ENCODE results near the gene RAB7B.

The RAB7B gene

DNA sequence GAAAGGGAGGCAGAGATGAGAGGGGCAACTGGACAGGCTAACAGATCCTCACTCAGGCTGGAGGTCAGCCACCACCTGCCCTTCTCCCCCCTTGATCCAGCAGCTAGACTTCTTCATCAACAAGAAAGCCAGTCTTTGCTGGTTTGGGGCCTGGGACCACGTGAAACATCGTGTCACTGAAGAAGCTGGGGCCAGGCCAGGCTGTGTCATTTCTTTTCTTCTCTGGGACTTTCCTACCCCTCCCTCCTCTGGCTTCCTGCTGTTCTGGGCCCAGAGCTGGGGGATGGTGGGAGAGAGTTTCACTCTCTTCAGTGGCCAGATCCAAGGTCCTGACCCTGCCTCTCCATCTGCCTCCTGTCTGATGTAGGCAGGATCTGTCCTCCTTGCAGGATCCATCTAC lies 41.8 kb downstream of the RAB7B start:
- DNase-seq (ENCODE audit: low read depth) = no peak
- H3K4me3 ChIP-seq (ENCODE audit: low read depth, low read length) = no peak overlapping the region

DNA sequence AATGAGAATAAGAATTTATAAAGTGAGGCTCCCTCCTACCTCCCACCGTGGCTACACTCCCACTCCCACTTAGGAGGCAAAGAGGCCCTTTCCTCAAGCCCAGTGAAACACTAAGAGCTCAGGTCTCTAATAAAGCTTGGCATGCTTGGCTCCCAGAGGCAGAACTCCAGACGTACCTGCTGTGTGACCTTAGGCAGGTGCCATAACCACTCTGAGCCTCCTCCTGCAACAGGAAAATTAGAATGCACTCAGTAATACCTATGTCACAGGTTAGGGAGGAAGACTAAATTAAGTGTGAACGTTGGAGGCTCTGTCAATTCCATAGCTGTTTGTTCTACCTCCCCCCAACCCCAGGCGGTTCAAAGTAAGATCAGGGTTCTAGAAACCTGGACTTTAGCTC lies 43.4 kb downstream of the RAB7B start:
- no peak for DNase-seq (ENCODE audit: low read depth)
- no peak overlapping the region for H3K4me3 ChIP-seq (ENCODE audit: low read depth, low read length)

DNA sequence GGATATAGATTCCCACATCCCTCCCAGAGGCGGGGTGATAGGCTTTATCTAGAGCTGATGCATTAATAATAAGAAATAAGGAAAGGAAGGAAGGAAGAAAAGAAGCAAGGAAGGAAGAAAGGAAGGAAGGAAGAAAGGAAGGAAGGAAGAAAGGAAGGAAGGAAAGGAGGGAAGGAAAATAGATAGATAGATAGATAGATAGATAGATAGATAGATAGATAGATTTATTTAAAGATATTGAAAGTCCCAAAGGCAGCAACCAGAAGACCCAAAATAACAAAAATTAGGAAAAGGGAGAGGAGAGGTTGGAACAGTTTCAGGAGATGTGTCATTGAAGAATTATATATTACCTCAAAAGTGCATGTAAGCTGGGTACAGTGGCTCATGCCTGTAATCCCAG lies 47.7 kb downstream of the RAB7B start:
- H3K4me3 ChIP-seq (ENCODE audit: low read depth, low read length) = no peak overlapping the region
- no peak for DNase-seq (ENCODE audit: low read depth)

DNA sequence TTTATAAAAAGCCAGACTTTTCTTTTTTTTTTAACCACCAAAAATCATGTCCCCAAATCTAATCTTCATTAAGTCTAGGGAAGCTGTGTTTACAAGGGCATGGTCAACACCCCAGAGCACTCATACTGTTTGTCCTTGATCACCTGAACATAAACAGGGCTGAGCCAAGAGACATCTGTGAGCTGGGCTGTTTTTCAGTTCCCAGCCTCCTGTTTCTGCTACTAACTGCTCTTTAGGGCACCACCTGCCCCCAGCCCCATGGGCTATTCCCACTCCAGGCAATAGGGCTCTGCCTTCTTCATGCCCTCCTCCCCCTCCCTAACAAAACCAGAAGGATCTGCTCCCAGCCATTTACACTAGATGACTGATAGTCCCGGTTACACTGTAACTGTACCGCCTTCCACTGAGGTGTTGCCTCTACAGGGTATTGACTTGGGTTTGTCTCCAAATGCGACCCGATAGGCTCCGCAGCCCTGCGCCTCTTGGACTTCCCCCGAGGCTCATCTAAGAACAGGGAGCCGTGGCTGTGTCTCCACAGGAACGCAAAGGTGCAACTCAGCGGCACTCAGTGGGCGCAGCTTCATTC lies 48.3 kb downstream of the RAB7B start:
- no peak for DNase-seq (ENCODE audit: low read depth)
- no peak overlapping the region for H3K4me3 ChIP-seq (ENCODE audit: low read depth, low read length)

DNA sequence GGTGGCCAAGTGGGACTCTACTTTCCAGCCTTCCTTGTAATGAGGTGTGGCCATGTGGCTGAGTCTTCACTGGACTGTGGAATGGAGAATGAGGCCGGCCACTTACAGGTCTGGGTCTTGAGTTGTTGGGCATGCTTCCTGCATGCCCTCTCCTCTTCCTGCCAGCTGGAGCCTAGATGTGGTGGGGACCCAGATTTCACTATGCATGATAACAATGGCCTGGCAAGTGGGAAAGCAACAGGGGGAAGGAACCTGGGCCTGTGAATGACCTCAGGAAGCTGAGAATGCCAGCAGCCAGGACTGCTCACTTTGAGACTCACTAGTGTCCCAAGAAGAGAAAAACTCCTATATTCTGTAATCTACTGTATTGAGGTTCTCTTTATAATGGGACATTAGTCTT lies 51.4 kb downstream of the RAB7B start:
- DNase-seq (ENCODE audit: low read depth) = no peak
- H3K4me3 ChIP-seq (ENCODE audit: low read depth, low read length) = no peak overlapping the region

DNA sequence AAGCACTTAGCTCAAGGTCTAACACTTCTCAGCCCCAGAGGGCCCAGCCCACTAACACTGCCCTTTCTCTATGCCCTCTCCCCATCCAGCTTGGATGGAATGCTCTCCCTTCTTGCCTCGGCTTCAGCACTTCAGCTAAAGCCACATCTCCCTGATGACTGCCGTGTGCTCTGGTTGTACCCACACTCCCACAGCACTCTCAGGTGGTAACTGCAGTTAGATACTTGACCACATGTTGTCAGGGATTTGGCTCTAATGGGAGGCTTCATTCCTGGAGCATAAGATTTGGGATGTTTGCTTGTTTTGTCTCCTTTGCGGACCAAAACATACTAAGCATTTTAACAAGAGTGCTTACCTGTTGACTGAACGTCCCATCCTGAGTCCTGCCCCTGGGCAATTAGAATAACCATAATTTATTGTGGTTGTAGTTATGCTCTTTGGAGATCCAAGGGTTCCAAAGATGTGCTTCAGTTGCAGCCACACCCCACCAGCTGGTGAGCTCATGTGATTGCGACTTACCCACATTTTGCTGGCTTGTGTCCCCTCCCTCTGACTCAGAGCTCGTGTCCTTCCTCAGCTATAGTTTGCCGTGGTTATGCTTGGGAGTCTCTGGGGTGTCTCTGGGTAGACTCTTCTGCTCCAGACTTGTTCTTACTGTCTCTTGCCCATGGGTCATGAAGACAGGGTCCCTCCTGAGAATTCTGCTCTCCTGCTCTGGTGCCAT lies 52.2 kb downstream of the RAB7B start:
- no peak overlapping the region for H3K4me3 ChIP-seq (ENCODE audit: low read depth, low read length)
- DNase-seq (ENCODE audit: low read depth) = peak; percentile 41

DNA sequence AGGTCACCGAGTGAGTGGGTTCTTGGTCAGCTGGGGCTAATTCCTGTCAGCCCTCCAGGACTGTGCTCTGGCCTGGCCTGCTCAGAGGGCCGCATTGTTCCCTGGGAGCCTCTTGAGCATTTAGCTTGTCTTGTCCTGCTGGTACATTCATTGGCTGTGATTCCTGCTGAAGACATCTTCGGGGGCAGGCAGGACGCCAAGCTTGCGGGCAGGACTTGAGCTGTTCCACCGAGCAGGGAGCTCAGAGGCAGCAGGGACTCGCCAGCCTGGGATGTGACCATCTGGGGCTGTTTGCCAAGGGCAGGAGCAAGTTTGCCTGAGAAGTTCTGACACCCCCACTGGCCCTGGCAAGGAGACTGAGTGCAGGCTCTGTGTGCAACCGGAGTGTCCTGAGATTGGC lies 52.9 kb downstream of the RAB7B start:
- peak; percentile 37 for DNase-seq (ENCODE audit: low read depth)
- H3K4me3 ChIP-seq (ENCODE audit: low read depth, low read length) = no peak overlapping the region

DNA sequence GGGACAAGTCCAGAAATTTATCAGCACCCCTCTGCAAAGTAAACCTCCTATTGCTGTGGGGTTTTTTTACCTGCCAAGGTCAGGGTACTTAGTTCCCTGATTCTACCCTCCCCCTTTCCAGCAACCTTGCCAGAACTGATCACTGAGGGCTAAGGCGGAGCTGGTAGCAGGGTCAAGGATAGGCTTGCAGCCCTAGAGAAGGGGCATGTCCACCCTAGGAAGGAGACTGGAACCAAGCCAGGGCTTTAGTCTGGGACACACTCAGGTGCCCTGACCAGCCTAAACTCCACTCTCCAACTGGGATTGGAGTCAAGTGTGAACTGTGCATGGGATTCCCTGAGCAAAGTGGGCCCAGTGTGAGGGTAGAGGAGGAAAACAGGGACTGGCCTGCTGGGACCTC lies 53.4 kb downstream of the RAB7B start:
- no peak for DNase-seq (ENCODE audit: low read depth)

DNA sequence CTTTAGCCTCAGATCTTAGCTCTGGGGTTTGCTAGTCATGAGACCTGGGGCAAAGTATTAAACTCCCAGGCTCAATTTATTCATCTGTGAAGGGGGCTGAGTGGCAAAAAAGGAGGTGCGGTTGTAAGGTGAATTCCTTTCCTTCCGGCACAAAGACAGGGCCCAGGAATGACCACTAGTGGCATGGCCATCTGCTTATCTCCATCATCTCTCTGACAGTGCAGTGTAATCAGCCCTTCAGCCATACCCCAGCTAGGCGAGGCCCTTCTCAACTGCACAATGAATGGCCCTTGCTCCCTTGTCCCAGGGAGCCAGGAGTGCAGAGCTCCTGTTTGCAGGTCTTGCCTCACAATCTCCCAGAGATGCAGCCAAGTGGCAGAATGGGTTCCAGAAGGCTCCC lies 54.3 kb downstream of the RAB7B start:
- H3K4me3 ChIP-seq (ENCODE audit: low read depth, low read length) = no peak overlapping the region
- DNase-seq (ENCODE audit: low read depth) = no peak

More for the DNA sequence above, 53.4 kb downstream of the RAB7B start:
- no peak overlapping the region for H3K4me3 ChIP-seq (ENCODE audit: low read depth, low read length)

DNA sequence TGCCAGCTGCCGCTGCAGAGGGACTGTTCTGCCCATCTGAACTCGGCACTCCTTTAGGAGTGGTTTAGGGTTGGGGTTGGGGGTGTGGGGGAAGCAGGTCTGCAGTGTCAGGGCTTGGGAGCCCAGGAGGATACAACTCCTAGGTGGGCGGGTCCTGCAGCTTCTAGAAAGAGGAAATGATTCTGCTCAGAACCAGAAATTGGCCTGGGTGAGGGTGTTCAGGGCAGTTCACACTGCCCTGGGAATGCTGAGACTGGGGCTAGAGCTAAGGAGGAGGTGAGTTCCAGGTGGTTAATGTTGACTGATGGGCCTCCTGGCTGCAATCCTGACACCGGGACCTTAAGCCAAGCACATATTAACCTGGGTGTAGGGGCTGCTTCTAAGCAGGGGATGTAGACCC lies 55.2 kb downstream of the RAB7B start:
- DNase-seq (ENCODE audit: low read depth) = no peak
- no peak overlapping the region for H3K4me3 ChIP-seq (ENCODE audit: low read depth, low read length)

DNA sequence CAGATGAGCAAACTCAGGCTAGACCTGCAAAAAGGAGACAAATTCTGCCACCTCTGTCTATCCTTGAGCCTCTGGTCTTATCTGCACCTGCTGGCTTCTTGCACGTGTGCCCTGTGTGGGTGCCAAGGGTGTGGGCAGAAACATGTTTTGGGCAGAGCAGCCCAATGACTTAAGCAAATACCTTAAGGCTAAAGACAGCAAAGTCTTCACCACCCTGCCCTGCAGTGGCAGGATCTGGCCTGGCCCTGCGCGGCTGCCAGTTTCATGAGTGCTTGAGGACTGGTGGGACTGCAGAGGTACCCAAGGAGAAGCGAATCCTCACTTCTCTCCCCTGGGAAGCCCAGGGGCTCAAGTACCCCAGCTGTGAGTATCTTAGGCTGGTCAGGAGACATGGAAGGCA lies 56.2 kb downstream of the RAB7B start:
- no peak for DNase-seq (ENCODE audit: low read depth)
- H3K4me3 ChIP-seq (ENCODE audit: low read depth, low read length) = no peak overlapping the region

DNA sequence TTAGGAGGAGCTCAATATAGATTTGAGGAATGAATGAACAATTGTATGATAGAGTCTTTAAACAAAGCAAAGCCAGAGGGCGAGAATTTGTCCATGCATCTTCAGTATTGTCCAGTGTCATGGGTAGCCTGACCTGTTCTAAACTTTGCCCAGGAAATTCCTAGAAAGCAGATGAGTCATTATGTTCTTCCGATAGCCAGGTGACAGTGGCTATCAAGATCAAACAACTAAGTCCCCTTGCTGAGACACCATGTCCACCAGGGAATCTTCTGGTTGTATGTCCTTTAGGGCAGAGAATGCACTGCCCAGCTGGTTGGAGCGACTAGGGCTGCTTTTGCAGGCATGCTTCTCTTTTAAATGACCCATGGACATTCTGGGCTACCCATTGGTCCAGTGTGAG lies 58.1 kb downstream of the RAB7B start:
- DNase-seq (ENCODE audit: low read depth) = no peak
- H3K4me3 ChIP-seq (ENCODE audit: low read depth, low read length) = no peak overlapping the region

DNA sequence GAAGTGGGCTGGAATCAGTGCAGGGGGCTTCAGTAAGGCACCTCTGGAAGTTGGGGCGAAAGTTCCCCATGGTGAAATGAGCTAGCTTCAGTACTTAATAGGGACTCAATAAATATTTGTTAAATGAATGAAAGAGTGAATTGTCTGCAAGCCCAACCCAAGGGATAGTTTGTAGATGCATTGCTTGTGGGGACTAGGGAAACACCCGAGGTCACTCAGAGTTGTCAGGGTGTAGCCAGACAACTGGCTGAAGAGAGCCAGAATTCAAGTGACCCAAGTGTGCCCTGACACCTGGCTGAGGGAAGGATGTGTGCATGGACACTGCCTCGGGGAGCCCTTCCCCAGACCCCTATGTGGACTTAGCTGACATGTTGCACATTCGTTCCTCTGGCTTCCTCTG lies 58.7 kb downstream of the RAB7B start:
- no peak for DNase-seq (ENCODE audit: low read depth)
- H3K4me3 ChIP-seq (ENCODE audit: low read depth, low read length) = no peak overlapping the region

DNA sequence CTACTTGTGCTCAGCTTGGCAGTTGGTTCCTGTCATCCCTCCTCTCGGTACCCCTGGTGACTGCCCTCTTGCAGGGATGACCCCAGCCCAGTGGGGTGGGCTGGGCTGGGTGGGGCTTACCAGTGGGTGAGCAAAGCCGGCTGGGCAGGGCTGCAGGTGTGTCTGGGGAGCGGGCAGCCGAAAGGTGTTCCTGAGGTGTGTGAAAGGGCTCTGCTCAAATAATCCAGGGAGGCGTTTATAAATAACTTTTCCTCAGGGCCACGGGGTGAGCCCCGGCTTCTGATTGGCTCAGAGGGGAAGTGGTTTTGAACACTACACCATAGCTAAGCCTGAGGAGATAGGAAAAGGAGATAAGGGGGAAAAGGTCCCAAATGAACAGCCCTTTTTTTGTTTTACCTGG lies 60.0 kb downstream of the RAB7B start, which contains the start of gene SLC26A9:
SLC26A9 (minus strand) TSS at position 212 of the 400 bp plus-strand sequence. CDS start 7,636 bp downstream, outside the sequence.
- no peak within 1 kb of the TSS for H3K4me3 ChIP-seq (ENCODE audit: low read depth, low read length)
- no peak for DNase-seq (ENCODE audit: low read depth)

DNA sequence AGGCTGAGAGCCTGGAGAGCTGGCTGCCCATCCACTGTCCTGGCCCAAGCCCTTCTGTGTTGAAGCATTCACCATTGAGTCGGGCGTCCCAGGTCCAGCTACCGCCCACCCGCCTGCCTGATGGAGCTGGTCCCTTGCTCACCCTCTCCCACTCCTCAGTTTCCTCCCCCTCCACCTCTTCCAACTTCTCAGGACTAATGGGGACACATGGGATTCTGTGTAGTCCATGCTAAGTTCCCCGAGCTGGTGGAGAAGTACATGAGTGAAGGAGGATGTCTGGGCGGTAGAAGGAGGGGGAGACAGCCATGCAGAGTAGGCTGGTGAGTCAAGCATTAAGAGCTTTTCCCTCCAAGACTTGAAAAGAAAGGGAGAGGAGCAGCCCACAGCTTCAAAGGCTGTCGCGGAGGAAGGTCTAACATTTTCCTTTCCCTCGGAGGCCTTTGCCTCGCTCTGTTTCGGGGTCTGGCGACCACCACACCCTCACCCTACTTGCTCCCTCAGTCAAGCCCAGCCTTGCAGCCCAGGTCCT lies 60.5 kb downstream of the RAB7B start:
- DNase-seq (ENCODE audit: low read depth) = no peak
- no peak overlapping the region for H3K4me3 ChIP-seq (ENCODE audit: low read depth, low read length)

DNA sequence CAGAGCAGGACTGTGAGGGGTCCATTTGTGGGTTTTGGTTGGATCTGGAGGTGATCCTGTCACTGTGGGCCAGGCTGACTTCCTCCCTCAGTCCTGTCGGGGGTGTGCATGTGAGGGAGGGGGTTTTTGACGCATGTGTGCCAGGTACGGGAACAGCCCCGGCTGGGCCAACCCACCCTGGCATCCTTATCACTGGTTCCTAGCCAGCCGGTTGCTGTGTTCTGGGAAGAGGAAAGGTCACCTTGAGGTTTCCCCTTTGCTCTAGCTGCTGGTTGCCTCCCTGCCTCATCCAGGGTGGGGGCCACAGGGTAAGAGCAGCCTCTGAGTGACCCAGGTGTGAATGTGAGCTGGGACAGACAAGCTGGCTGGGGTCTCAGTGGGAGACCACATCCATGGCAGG lies 62.5 kb downstream of the RAB7B start:
- H3K4me3 ChIP-seq (ENCODE audit: low read depth, low read length) = no peak overlapping the region
- no peak for DNase-seq (ENCODE audit: low read depth)

DNA sequence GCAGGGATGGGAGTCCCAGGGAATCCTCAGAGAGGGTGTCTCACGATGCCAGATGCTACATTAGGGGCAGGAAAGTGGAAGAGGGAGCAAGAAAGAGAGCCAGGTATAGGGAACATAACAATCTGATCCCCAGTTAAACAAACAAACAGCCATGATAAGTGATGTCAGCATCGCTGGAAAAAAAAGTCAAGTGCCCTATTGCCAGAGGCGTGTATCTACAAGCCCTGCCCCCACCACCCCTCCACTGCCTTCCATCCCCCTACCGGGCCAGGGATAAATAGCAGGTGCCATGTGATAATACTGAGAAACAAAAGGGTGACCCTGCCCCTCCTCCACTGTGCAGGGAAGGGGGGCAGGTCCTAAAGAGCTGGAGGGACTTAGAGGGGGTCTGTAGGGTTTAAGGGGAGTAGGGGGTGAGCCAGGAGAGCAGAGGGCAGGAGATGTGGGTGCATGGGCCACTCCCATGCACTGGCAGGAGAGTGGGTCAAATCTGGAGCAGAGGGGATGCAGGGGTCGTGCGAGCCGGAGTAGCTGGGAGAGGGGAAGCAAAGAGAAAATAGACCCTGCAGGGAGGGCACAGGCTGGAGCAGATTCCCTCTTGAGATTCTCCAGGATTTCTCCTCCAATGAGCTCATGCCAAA lies 63.4 kb downstream of the RAB7B start:
- H3K4me3 ChIP-seq (ENCODE audit: low read depth, low read length) = no peak overlapping the region
- no peak for DNase-seq (ENCODE audit: low read depth)

DNA sequence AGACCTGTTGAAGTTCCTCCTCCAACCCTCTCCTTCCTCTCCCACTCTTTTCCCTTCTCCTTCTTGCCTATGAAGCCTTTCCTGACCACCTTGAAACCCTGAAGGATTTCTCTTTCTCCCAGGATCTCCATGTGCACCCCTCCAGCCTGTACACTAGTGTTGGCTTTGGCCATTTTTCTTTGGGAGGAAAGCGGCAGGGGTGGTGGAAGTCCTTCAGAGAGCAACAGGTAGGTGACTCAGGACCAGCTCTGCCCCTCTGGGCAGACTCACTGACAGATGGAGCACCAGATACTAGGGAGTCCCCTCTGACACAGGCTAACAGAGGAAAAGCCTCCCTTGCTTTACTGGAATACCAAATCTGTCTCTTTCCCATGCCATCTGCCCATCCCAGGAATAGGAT lies 64.5 kb downstream of the RAB7B start:
- no peak for DNase-seq (ENCODE audit: low read depth)
- no peak overlapping the region for H3K4me3 ChIP-seq (ENCODE audit: low read depth, low read length)

DNA sequence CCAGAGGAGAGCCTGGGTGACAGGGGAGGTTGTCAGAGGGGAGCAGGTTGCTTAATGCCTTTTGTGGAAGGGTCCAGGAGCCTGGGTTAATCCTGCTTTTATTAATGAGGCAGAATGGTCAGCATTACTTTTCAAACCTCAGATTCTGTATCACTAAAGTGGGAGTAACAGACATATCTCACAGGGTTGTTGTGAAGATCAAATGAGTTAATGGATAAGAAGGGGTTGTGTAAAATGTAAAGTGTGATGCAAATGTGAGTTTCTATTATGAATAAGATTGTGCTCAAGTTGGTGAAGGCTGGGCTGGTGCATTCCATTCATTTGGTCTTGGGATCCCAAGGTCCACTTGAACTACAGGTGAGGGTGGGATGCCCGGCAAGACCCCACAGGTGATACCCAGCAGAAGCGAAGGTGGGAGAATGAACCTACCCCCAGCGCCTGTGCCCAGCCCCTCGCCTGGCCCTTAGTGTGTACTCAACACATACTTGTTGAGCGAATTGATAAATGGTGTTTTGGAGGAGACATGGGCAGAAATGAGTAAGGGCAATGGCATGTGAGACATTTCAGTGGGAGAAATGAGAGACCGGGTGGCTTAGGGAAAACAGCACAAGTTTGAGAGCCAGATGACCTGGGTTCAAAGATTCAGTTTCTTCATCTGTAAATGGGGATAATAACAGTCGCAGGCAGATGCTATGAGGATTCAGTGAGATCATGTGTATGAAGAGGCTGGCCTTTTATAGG lies 66.2 kb downstream of the RAB7B start:
- DNase-seq (ENCODE audit: low read depth) = no peak
- no peak overlapping the region for H3K4me3 ChIP-seq (ENCODE audit: low read depth, low read length)

DNA sequence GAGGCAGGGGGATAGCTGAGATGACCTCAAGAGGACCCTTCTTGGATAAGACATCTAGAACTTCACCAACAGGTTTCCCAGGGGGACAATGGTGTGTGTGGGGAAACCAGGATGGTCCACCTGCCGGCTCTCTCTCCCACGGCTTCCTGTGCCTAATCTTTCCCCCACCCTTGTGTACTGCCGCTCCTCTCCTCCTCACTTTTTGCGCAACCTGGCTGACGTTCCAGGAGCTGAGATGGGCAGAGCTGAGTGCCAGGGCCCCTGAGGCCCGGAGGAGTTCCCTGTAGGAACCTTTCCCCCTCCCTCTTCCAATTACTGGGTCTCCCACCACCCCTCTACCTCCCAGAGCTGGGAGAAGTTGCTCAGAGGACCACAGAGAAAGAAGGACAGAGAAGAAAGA lies 66.9 kb downstream of the RAB7B start:
- DNase-seq (ENCODE audit: low read depth) = no peak
- no peak overlapping the region for H3K4me3 ChIP-seq (ENCODE audit: low read depth, low read length)
